IPS-NIHi7 (cell line): ENCODE results near the gene IFT172.
"Not testable (repeated sequence)": the region's sequence is repeated elsewhere in the genome, so short reads cannot be mapped to it uniquely, and the experiment has no call there.

Experiments
- DNase-seq: peaks from one replicate; pipeline ENCODE4 v3.0.0; 2012; ENCODE audit warnings: mixed read lengths; ENCODE audit errors: extremely low spot score

IFT172 gene

DNA sequence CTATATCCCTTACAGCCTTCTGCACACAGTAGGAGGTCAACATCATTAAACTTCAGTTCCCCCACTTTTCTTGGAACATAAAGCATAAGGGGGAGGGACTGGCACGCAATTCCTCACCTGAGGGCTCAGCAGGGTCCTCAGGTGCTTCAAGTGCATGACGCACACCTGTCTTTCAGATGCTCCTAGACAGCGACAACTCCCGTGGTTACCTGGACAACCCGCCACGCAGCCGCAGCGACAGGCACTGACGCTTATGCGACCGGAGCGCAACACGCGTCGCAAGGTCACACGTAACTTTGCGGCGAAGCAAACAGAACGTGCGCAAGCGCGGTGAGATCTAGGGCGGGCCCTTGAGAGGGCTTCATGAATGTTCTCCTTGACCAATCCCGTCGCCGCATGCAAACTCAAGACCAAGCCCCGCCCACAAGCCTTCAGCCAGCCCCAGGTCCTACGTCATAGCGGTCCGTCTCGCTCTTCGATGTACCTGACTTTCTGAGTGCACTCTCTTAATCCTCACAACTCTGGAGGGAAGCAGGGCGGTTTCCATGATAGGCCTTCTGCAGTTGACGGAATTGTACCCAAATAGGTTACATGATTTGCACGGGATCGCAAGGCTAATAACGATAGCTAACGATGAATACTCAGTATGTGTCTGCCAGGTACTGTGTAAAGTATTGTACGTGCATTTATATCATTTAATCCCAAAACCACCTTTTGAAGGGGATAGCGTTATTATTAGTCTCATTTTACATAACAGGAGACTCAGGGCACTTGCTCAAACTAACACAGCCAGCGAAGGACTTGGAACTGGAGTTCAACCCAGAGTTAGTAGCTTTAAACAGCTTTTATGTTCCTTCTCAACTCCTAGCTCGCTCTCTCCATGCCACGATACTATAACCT lies at the start of gene IFT172:
Gene IFT172 (minus strand): TSS at position 246 of the 900 bp plus-strand sequence. CDS start 90 bp downstream, at position 156.
- DNase-seq: peak; percentile 99

DNA sequence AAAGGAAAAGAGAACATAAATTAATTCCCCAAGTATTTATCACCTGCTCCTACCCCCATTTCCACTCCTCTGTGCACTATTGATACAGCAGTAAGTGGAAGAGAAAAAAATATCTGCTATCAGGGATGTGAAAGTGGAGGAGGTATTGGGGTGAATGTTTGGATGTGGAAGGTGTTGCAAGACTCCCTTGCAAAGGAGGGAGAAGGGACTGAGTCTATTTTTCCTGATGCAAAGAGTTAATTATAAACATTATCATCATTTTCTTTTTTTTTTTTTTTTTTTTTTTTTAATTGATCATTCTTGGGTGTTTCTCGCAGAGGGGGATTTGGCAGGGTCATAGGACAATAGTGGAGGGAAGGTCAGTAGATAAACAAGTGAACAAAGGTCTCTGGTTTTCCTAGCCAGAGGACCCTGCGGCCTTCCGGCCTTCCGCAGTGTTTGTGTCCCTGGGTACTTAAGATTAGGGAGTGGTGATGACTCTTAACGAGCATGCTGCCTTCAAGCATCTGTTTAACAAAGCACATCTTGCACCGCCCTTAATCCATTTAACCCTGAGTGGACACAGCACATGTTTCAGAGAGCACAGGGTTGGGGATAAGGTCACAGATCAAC lies 49.4 kb upstream of the IFT172 start:
- not testable (repeated sequence) for DNase-seq

DNA sequence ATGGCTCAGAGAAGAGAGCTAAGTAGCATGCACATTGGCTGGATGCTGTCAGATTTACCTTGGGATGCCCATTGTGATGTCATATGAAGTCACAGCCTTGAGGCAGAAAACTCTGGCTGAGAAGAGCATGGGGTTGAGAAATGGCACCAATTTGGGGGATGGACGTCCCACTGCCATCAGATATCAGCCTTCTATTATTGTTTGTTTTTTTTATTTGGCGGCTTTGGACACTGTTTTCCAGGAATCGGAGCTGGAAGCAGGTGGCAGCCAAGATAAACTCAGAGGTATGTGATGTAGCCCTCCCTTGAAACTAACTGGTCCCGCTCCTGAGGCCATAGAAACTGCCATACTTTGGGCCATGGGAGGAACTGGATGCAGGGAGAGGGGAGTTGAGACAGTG lies 47.7 kb upstream of the IFT172 start:
- no peak for DNase-seq

DNA sequence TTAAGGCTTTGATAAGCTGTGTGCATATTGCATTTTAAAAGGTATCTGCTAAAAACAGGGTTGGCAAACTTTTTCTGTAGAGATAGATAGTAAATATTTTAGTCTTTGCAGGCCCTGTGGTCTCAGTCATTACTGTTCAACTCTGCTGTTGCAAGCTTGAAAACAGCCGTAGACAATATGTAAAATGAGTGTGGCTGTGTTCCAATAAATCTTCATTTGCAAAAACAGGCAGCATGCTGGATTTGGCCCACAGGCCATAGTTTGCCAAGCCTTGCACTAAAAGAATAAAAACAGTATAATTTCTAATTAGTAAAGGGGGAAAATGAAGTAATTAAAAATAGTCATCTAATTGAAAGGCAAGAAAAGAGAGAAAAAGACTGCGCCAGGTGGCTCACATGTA lies 42.4 kb upstream of the IFT172 start:
- no peak for DNase-seq

DNA sequence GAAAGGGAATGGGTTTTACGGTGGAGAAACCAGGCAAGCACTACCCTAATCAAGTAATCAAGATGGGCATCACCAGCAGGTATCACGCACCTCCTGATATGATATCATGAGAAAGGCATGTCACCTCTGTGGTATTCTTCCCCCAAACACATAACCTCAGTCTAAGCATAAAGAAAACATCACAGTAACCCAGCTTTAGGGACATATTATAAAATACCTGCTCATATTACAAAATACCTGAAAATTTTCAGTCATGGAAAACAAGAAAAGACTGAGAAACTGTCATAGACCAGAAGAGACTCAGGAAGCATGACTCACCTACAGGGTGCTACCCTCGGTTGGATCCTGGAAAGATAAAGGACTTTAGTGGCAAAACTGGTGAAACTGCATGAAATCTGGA lies 37.6 kb upstream of the IFT172 start:
- no peak for DNase-seq

GRCh38 chr2:27522400-27522945 lies 32.9 kb upstream of the IFT172 start:
- no peak for DNase-seq

DNA sequence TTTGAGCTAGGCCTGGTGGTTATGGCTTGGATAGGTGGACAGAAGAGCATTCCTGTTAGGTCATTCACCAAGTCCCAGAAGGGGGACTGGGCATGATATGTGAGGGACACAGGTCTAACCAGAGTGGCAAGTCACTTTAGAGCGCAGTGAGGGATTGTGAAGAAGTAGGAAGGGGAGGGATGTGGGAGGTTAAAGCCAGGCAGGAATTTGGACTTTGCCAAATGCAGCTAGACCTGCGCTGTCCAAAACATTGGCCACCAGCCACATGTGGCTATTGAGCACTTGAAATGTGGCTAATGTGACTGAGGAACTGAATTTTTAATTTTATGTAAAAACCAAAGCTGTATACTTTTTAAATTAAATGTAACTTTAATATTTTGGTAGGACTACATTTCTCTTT lies 30.8 kb upstream of the IFT172 start:
- DNase-seq: no peak

DNA sequence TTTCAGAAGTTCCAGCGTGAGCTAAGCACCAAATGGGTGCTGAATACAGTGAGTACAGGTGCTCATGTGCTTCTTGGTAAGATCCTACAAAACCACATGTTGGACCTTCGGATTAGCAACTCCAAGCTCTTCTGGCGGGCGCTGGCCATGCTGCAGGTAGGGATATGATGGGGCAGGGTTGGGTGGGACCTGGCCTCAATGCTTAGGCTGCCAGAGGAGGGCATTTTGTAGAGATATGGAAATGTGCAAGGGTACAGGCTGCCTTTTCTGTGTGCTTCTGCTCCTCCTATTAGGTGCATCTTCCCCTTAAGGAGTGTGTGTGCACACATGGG lies 29.2 kb upstream of the IFT172 start:
- DNase-seq: no peak

DNA sequence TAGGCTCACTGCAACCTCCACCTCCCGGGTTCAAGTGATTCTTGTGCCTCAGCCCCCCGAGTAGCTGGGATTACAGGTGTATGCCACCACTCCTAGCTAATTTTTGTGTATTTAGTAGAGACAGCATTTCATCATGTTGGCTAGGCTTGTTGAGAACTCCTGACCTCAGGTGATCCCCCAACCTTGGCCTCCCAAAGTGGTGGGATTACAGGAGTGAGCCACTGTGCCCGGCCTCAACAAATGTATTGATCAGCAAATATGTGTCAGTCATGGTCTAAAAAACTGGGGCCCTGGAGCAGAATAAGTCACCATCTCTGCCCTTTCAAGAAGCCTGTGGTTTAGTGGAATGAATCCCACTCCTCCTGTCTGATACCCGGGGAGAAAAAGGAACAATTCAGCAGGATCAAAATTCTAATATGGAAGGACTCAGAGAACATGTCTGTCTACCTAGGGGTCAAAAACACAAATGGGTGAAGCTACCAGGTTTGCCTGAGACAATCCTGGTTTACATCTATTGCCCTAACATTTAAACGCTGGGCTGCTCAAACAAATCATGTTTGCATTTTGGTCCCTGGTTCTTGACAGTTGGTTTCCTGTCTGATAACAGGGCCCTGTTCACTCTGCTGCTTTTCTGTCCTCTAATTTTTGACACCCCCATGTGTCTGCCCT lies 28.7 kb upstream of the IFT172 start:
- DNase-seq: no peak

- DNase-seq: no peak
These were observed 19.8 kb upstream of the IFT172 start for GRCh38 chr2:27509326-27509725.

DNA sequence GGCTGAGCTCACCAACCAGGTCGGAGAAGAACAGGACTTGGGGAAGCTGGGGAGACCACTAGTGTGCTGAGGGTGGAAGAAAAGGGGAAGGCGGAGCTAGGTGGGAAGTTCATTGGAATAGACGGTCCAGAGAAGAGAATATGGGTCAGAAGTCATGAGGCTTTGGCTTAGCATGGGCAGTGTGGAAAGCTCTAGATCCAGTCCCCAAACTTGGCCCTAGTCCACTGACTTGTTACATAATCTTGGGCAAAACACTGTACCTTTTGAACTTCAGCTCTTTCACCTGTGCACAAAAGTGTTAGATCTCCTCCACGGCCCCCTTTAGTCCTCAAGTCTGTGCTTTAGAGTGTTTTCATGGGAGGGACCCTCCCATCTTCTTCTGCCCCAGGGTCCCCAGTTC lies 17.8 kb upstream of the IFT172 start:
- no peak for DNase-seq

DNA sequence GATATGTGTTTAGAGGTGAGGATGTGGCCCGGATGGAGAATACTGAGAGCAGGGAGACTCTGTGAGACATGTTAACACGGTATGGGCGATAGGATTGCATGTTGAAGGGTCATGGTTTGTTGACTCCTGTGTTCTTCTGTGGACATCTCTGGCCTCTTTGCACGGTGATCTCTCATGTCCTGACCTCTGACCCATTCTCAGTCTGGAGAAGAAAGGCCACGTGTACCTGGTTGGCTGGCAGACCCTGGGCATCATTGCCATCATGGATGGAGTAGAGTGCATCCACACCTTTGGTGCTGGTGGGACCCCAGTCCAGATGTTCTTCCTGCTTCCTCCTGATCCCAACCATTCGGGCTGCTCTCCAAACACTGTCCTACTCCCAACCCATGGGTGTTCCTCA lies 17.0 kb upstream of the IFT172 start:
- DNase-seq: no peak

DNA sequence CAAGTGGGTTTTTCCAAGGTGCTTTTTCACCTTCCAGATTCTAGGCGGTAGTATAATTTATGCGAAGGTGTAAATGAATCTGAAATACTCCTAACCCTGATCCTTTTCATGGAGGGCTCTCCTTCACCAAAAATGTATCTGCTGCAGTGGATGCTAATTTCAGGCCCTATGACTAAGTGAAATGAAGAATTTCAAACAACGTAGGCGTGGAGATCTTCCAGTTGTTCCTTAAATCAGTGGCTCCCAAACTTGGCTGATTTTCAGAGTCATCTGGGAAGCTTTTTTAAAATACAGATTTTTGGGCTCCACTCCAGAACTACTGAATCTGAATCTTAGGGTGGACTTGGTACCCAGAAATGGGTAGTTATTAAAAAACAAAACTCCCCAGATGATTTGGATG lies 12.6 kb upstream of the IFT172 start:
- no peak for DNase-seq

DNA sequence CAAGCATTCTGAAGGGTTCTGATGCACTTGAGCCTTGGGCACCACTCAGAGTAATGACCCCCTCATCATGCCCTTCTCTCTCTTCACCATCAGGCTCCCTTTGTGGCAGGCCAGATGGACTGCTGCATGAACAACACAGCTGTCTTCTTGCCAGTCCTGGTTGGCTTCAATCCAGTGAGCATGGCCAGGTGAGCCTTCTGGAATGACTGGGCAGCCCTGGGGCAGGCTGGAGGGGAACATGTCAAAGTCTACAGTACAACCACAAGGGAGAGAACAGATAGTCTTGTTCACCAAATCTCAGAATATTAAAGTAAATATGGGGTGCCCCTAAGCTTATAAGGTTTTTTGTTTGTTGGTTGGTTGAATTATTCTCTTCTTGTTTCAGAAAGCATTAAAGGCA lies 11.5 kb upstream of the IFT172 start:
- DNase-seq: no peak

GRCh38 chr2:27498975-27499374 lies 9.4 kb upstream of the IFT172 start:
- DNase-seq: no peak

GRCh38 chr2:27497288-27497627 lies 7.7 kb upstream of the IFT172 start:
- no peak for DNase-seq

DNA sequence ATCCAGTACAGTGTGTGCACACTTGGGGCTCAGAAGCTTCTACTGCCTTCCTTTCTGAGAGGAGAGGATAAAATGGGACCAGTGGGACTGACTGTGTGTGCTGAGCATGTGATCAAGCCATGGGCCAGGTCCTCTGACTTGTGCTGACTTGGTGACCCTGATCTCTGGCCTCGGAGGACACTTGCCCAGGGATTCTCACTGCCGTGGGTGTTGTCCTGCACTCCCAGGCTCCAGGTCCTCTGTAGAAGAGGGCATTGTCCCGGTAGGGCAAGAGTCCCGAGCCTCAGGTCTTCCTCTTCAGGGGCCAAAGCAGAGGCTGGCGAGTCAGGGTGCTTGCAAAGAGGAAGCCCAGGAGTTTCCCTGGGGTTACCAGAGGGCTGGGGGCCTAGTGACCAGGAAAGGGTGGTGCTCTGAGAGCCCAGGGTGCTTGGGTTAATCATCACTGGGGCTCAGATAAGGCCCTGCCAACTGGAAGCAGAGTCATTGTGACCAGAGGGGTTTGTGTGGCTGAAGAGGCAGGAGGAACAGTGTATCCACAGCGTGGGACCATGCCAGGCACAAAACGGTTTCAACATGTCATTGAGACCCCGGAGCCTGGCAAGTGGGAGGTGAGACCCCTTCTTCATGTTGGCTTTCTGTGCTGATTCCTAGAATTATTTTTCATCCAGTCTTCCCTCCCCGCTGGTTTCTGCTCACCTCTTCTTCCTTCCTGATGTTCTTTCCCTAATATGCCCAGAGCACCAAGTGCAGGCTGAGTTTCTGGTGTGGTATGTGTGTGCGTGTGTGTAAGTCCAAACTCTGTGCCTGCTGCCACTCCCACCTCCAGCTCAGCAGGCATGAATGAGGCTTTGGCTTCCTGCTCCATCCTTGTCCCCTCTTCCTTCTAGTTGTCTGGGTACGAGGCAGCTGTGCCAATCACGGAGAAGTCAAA lies 7.1 kb upstream of the IFT172 start, which contains the start of gene GCKR:
Gene GCKR (plus strand): TSS at position 483 of the 931 bp plus-strand sequence. CDS start 66 bp downstream, at position 549.
- DNase-seq: no peak

GRCh38 chr2:27495840-27496356 lies 6.4 kb upstream of the IFT172 start:
- DNase-seq: no peak

DNA sequence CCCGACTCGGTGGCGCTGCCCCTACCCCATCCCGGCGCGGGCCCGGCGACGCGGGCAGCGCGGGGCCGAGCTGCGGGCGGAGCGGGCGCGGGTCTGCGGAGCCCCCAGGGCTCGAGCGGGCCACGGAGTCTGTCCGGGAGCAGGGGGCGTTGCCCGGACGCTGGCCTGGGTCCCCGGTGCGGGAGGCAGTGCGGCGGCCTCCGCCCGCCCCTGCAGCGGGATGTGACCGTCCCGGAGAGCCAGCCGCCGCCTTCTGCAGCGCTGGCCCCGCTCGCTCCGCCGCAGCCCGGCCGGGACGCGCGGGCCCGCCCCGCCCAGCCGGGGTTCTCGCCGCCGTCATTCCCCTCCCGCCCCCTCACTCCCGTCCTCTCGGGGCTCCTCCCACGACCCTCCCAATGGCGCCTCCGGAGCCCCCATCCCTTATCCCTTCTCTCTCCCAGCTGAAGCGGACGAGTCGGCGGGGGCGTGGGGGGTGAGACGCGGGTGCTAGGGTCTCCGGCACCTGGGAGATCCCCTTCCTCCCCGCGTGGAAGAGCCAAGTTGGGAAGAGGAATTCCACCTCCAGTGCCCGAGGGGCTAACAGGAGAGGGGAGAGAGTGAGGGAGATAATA lies 5.5 kb upstream of the IFT172 start, which contains the start of gene FNDC4:
Gene FNDC4 (minus strand): TSS at position 257 of the 611 bp plus-strand sequence. CDS start 521 bp downstream, outside the sequence.
- DNase-seq: peak; percentile 77

DNA sequence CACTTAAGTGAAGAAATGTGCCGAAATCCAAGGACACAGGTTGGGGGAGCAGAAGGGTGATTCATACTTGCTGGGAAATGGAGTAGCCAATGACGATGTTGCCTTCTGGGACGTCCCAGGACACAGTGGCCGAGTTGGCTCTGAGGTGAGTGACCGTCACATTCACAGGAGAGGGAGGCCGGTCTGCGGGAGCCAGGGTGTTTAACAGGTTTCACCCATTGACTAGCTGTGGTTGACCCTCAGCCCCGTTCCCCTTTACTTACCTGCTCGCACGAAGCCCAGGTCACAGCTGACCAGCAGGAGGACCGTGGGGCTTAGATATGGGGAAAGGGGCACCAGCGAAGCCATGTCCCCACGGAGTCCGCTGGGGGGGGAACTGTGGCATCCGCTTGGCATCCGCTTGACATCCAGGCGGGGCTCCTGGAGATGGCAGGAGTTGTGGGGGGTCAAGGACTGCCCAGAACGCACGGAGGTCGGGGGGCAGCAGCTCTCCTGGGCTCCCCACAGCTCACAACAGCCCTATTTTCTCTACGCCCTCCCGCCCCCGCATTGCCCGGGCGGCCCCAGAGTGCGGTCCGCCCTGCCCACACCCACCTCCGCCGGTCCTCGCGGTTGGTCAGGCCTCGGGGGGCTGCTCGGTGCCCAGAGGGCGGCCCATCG lies 4.9 kb upstream of the IFT172 start:
- DNase-seq: peak; percentile 31
